Measurements from ENCODE around the gene DUSP22.

- TF ChIP-seq RAD21 (IDR thresholded peaks at IDR 0.05; ENCODE audit: low read length) (no peak), CTCF (IDR thresholded peaks at IDR 0.05) (no peak), EZH2phosphoT487 (IDR thresholded peaks at IDR 0.05; ENCODE audit: borderline replicate concordance, low read depth) (no peak), TCF12 (IDR thresholded peaks at IDR 0.05) (no peak), GABPA (IDR thresholded peaks at IDR 0.05; ENCODE audit: low read depth) (no peak), REST (IDR thresholded peaks at IDR 0.05; ENCODE audit: low read depth, low read length) (no peak), POLR2AphosphoS5 (IDR thresholded peaks at IDR 0.05; ENCODE audit: low read depth, low read length) (no peak), MEF2A (IDR thresholded peaks at IDR 0.05; ENCODE audit: borderline replicate concordance, low read depth) (no peak), USF2 (IDR thresholded peaks at IDR 0.05; ENCODE audit: borderline replicate concordance, low read depth, low read length) (no peak), JUND (IDR thresholded peaks at IDR 0.05) (no peak), NFIC (IDR thresholded peaks at IDR 0.05; ENCODE audit: borderline replicate concordance) (no peak)
Observed at GRCh38 chr6:333379-334002, 41.2 kb downstream of the DUSP22 start.
